Astrocyte of the hippocampus (primary cell): ENCODE results near the gene IRF7.

ENCODE experiments used
- DNase-seq: peaks from one replicate; pipeline ENCODE4 v3.0.0; 2011; ENCODE audit warnings: low read depth, low spot score

The IRF7 gene

DNA sequence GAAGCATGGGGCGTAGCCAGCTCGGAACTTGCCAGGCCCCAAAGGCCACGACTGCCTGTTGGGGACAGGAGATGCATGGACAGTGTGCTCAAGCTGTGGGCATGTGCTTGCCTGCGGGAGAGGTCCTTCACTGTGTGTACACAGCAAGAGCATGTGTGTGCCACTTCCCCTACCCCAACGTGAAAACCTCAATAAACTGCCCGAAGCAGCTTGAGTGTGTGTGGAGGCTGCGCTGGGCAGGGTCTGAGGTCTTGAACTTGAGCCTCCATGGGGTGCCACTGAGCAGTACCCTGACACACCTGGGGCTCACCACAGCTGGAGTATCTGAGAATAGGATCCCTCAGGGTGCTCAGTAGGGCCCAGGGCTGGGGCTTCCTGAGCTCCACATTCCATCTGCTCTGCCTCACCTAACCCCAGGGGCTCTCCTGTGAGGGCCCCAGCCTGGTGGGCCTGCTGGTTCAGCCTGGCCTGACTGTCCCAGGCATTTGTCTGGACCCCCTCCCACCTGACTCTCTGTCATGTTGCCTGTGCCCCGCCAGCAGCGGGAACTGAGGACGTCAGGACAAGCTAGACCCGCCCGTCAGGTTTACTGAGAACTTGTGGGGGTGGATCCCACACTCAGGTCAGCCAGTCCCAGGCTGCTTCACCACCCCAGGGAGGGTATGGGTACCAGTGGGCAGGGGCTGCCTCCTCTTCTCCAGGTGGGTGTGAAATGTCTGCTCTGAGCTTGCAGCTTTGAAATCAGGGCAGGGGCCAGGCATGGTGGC lies 51.8 kb downstream of the IRF7 start:
- no peak for DNase-seq

DNA sequence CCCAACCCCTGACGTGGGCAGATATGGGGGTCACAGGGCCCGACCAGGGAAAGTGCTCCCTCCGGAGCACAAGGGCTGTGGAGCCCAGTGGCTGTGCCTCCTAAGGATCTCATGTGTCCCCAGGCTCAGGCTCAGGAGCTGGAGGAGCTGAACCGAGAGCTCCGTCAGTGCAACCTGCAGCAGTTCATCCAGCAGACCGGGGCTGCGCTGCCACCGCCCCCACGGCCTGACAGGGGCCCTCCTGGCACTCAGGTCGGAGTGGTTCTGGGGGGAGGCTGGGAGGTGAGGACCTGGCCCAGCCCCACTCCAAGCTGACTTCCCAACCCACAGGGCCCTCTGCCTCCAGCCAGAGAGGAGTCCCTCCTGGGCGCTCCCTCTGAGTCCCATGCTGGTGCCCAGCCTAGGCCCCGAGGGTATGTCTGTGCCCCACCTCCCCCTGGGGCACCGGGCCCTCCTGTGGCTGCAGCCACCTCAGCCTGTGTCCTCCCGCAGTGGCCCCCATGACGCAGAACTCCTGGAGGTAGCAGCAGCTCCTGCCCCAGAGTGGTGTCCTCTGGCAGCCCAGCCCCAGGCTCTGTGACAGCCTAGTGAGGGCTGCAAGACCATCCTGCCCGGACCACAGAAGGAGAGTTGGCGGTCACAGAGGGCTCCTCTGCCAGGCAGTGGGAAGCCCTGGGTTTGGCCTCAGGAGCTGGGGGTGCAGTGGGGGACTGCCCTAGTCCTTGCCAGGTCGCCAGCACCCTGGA lies 52.5 kb downstream of the IRF7 start:
- no peak for DNase-seq
